ENCODE results near the gene LIMK2. TPM values are rescaled to one million over a fixed set of nuclear protein-coding genes. Genes with fewer than 3 reads are reported as not detected.

Gene LIMK2
- total RNA-seq: 21.3 and 24.8 TPM in 2 replicates

DNA sequence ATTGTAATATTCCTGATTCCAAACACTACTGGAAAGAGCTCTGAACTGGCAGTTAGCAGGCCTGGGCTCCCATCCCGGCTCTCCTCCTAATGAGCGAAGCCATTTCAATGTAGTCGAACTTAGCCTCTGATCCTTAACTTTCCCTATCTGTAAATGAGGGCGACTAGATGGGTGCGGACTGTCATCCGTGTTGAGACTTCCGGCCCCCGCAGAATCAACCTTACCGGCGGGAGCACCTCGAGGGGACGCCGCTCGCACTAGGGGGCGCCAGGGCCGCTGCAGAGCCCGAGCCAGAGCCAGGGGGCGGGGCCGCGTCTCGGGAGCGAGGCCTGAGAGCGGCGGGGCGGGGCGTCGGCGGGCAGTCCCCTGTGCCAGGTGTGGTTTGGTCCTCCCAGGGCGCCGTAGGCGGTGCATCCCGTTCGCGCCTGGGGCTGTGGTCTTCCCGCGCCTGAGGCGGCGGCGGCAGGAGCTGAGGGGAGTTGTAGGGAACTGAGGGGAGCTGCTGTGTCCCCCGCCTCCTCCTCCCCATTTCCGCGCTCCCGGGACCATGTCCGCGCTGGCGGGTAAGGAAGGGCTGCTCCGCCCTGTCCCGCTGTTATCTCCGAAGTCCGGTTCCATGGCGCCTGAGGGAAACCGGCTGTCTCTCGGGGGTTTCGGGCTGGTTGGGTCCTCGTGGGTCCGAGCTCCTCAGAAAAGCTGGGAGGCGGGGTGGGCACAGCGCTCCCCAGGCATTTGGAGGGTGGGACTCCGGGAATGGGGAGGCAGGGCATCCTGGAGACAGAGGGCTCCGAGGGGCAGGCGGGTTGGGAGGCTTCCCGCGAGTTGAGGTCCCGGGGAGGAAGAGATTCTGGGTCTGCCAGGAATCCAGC, at the start of gene LIMK2:
Gene LIMK2, plus strand, starts transcription at position 437 of the 869 bp plus-strand sequence. Its CDS starts 111 bp downstream, at position 548.

GRCh38 chr22:31292236-31292989, 80.3 kb downstream of the LIMK2 start, which contains the start of gene PIK3IP1:
Gene PIK3IP1, minus strand, starts transcription at chr22:31292488. Its CDS starts 144 bp downstream, at chr22:31292344.

Small RNAs within 50 kb of the gene (small RNA-seq; reads per million reads assigned to genes)
- gene RF00019 (not detected), gene RNA5SP496 (not detected), gene RNU6-1128P (not detected)

Other genes starting within 250 kb of the LIMK2 start
- gene MORC2, start 243.5 kb upstream of the LIMK2 start, total RNA-seq: 14.5 and 17.4 TPM in 2 replicates
- 66.3 and 86.3 TPM in 2 replicates for gene TUG1, start 243.0 kb upstream of the LIMK2 start, total RNA-seq
- gene SMTN, start 131.0 kb upstream of the LIMK2 start, total RNA-seq: 87.0 and 89.6 TPM in 2 replicates
- gene SELENOM, start 104.7 kb upstream of the LIMK2 start, total RNA-seq: 144 and 174 TPM in 2 replicates
- 0.24 TPM in 1 of 2 replicates, not detected in the other for gene INPP5J, start 89.3 kb upstream of the LIMK2 start, total RNA-seq
- gene PLA2G3, start 71.8 kb upstream of the LIMK2 start, total RNA-seq: not detected in 2 replicates
- 53.9 and 54.2 TPM in 2 replicates for gene RNF185, start 52.1 kb upstream of the LIMK2 start, total RNA-seq
- gene PIK3IP1, start 80.2 kb downstream of the LIMK2 start, total RNA-seq: 16.2 and 22.2 TPM in 2 replicates
- 19.6 and 22.4 TPM in 2 replicates for gene PATZ1, start 134.0 kb downstream of the LIMK2 start, total RNA-seq
- 63.3 and 64.0 TPM in 2 replicates for gene DRG1, start 187.3 kb downstream of the LIMK2 start, total RNA-seq